Measurements from ENCODE around the gene SPATA31C2.

DNA sequence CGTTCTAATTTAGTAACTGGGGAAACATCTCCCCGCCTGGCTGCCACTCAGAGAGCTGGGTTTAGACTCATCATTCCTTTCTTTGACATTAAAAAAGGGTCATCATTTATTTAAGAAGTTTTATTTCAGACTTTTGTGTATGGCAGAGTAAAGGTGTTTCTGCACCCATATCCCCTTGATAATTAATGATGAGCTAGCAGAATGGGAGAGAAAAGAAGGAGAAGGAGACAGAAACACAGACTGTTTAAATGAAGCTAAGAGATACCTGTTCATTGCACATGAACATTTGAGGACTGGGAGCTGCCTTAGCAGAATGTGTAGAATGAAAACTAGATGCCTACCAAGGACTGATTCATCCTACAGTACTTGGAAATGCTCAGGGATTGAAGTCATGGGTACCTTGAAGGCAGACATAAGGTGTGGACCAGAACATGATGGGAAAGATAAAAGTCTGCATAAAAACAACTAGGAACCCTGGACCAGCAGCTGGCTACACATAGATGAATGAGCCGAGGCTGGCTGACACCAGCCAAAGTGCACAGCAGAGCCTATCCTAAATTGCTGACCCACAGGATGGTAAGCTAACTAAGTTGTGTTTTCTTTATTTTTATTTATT, 48.3 kb upstream of the SPATA31C2 start:
- no peak for TF ChIP-seq CTCF (IDR thresholded peaks at IDR 0.05)
- TF ChIP-seq EZH2 (IDR thresholded peaks at IDR 0.05; ENCODE audit: borderline replicate concordance, insufficient read depth, low read depth, low read length, poor library complexity, severe bottlenecking) = no peak

Measured in B cell (primary cell).